Activated CD4-positive, alpha-beta T cell treated with anti-CD3 and anti-CD28 coated beads, Interleukin-2, amount 50 U/mL, for 4 hours (primary cell): Measurements from ENCODE around the gene KRIT1.
"Not testable (repeated sequence)": the region's sequence is repeated elsewhere in the genome, so short reads cannot be mapped to it uniquely, and the experiment has no call there.

Experiments
- DNase-seq, 2 experiments: peaks; one replicate each; pipeline ENCODE4 v3.0.0-alpha.2; 2020

Gene KRIT1

GRCh38 chr7:92246360-92247101 is 817 bp upstream of the KRIT1 start:
- peak; percentile 3 to 4 for DNase-seq

- peak in 1 of 2 experiments; percentile 13 for DNase-seq
Observed at GRCh38 chr7:92244808-92245486, 767 bp downstream of the KRIT1 start.

- no peak for DNase-seq
Observed at GRCh38 chr7:92242972-92243371, 2.7 kb downstream of the KRIT1 start.

GRCh38 chr7:92230547-92230946 is 15.2 kb downstream of the KRIT1 start:
- DNase-seq, result no peak

- no peak for DNase-seq
Observed at GRCh38 chr7:92228742-92229141, 17.0 kb downstream of the KRIT1 start.

- no peak for DNase-seq
Observed at GRCh38 chr7:92228100-92228499, 17.6 kb downstream of the KRIT1 start.

- no peak for DNase-seq
Observed at GRCh38 chr7:92226981-92227380, 18.7 kb downstream of the KRIT1 start.

- no peak for DNase-seq
Observed at GRCh38 chr7:92221766-92222165, 23.9 kb downstream of the KRIT1 start.

- DNase-seq, result no peak
Observed at GRCh38 chr7:92206672-92207071, 39.0 kb downstream of the KRIT1 start.

GRCh38 chr7:92205987-92206386 is 39.7 kb downstream of the KRIT1 start:
- DNase-seq, result no peak

- DNase-seq, result no peak
Observed at GRCh38 chr7:92200791-92201190, 44.9 kb downstream of the KRIT1 start.

GRCh38 chr7:92192326-92192725 is 53.4 kb downstream of the KRIT1 start:
- no peak for DNase-seq

- DNase-seq, result not testable (repeated sequence)
Observed at GRCh38 chr7:92189246-92189645, 56.5 kb downstream of the KRIT1 start.

GRCh38 chr7:92184294-92184693 is 61.4 kb downstream of the KRIT1 start:
- DNase-seq, result not testable (repeated sequence)

GRCh38 chr7:92178928-92179924 is 66.5 kb downstream of the KRIT1 start, which contains the start of gene LRRD1:
LRRD1 (minus strand) TSS chr7:92179142; CDS start chr7:92165202, 13,940 bp downstream.
- DNase-seq, result peak; percentile 84 to 88

- DNase-seq, result no peak
Observed at GRCh38 chr7:92177362-92177761, 68.4 kb downstream of the KRIT1 start.

GRCh38 chr7:92169529-92169928 is 76.2 kb downstream of the KRIT1 start:
- DNase-seq, result not testable (repeated sequence)

GRCh38 chr7:92161271-92161670 is 84.4 kb downstream of the KRIT1 start:
- DNase-seq, result no peak

GRCh38 chr7:92158660-92159575 is 86.8 kb downstream of the KRIT1 start:
- no peak for DNase-seq

GRCh38 chr7:92156990-92157389 is 88.7 kb downstream of the KRIT1 start:
- no peak for DNase-seq

GRCh38 chr7:92155108-92155739 is 90.5 kb downstream of the KRIT1 start:
- DNase-seq, result no peak
